Hepatocyte (in vitro differentiated cells): ENCODE measurements around the gene NKAIN2. TPM values are rescaled to one million over a fixed set of nuclear protein-coding genes. Genes with fewer than 3 reads are reported as not detected.

Source experiments
- DNase-seq: peaks from one replicate; pipeline ENCODE4 v3.0.0-alpha.2; 2016; ENCODE audit warnings: low spot score
- H2AFZ ChIP-seq: fragments of 200-600 bp; sonication (generic); 2 replicates; pipeline ENCODE4 v1.6.0; 2016; ENCODE audit warnings: antibody characterized with exemption, mild to moderate bottlenecking
- H3K27ac ChIP-seq: fragments of 200-600 bp; sonication (generic); 2 replicates; pipeline ENCODE4 v1.5.1; 2016; ENCODE audit warnings: mild to moderate bottlenecking
- H3K27me3 ChIP-seq: fragments of 200-600 bp; sonication (generic); 2 replicates; pipeline ENCODE4 v1.6.1; 2016
- H3K36me3 ChIP-seq: fragments of 200-600 bp; sonication (generic); replicated peaks from 2 replicates; pipeline ENCODE4 v1.5.1; 2016; ENCODE audit warnings: low read depth; ENCODE audit not compliant: insufficient read depth
- H3K4me1 ChIP-seq: fragments of 200-600 bp; sonication (generic); 2 replicates; pipeline ENCODE4 v1.5.1; 2016; ENCODE audit warnings: mild to moderate bottlenecking, moderate library complexity; ENCODE audit not compliant: insufficient read depth
- H3K4me2 ChIP-seq: fragments of 200-600 bp; sonication (generic); 2 replicates; pipeline ENCODE4 v1.6.0; 2016
- H3K4me3 ChIP-seq: fragments of 200-600 bp; sonication (generic); 2 replicates; pipeline ENCODE4 v1.5.1; 2016; ENCODE audit warnings: mild to moderate bottlenecking
- H3K79me2 ChIP-seq: fragments of 200-600 bp; sonication (generic); 2 replicates; pipeline ENCODE4 v1.6.0; 2017; ENCODE audit warnings: mild to moderate bottlenecking
- H3K9me2 ChIP-seq: fragments of 200-600 bp; sonication (generic); replicated peaks from 2 replicates; pipeline ENCODE4 v1.6.0; 2017; ENCODE audit warnings: mild to moderate bottlenecking; ENCODE audit not compliant: insufficient read depth
- H3K9me3 ChIP-seq: fragments of 200-600 bp; sonication (generic); 2 replicates; pipeline ENCODE4 v1.5.1; 2016; ENCODE audit warnings: low read depth, mild to moderate bottlenecking
- H4K20me1 ChIP-seq: fragments of 200-600 bp; sonication (generic); 2 replicates; pipeline ENCODE4 v1.6.0; 2016; ENCODE audit warnings: mild to moderate bottlenecking; ENCODE audit not compliant: insufficient read depth, poor library complexity, severe bottlenecking
- CTCF ChIP-seq: fragments of 200-600 bp; sonication (generic); IDR thresholded peaks from 2 replicates; pipeline ENCODE4 v1.5.1; 2016; ENCODE audit warnings: antibody characterized with exemption, mild to moderate bottlenecking; ENCODE audit not compliant: poor library complexity
- EZH2 ChIP-seq: fragments of 200-600 bp; sonication (generic); IDR thresholded peaks from 2 replicates; pipeline ENCODE4 v1.6.1; 2016; ENCODE audit warnings: antibody characterized with exemption, mild to moderate bottlenecking, borderline replicate concordance
- EZH2phosphoT487 ChIP-seq: fragments of 200-600 bp; sonication (generic); IDR thresholded peaks from one replicate; pipeline ENCODE4 v1.6.1; 2018; ENCODE audit warnings: antibody characterized with exemption, mild to moderate bottlenecking, low read depth, moderate library complexity; ENCODE audit not compliant: unreplicated experiment, severe bottlenecking
- WGBS: methylation state at CpG from one replicate; pipeline ENCODE4 v1.1.6; 2016; ENCODE audit warnings: low lambda C conversion rate; ENCODE audit errors: missing lambda C conversion rate; 5-methylcytosine and 5-hydroxymethylcytosine counted together
- polyA plus RNA-seq: library from polyadenylated mRNA; unstranded; fragments of >200 nt; fragmentation: Nextera tagmentation; extraction: Ambion mirVana; gene quantifications from 2 replicates; pipeline ENCODE4 v1.2.1, GENCODE V29; 2016
- total RNA-seq: library from RNA; depleted of rRNA; stranded (reverse); fragments of >200 nt; gene quantifications from 2 replicates; pipeline ENCODE4 v1.2.3, GENCODE V29; 2014

Gene NKAIN2
- total and polyA plus RNA-seq, 2 experiments from 2014 or later, result 0.48 to 2.6 TPM

GRCh38 chr6:124223611-124224345, 420.1 kb downstream of the NKAIN2 start:
- H4K20me1 ChIP-seq, result no peaks in the 10 kb centered on the region
- H3K4me3 ChIP-seq, result no peak overlapping the region
- TF ChIP-seq EZH2 (no peak), EZH2phosphoT487 (no peak), CTCF (no peak)
- no peaks in the 10 kb centered on the region for H3K79me2 ChIP-seq
- H3K9me3 ChIP-seq, result no peaks in the 10 kb centered on the region
- H3K9me2 ChIP-seq, result no peaks in the 10 kb centered on the region
- H3K4me1 ChIP-seq, result no peaks in the 10 kb centered on the region
- WGBS, result 95% methylated on average over 3 of the region's 3 CpGs
- no peaks in the 10 kb centered on the region for H3K36me3 ChIP-seq
- no peak overlapping the region for H3K27ac ChIP-seq
- H2AFZ ChIP-seq, result no peak overlapping the region
- H3K4me2 ChIP-seq, result no peak overlapping the region
- no peak for DNase-seq
- no peaks in the 10 kb centered on the region for H3K27me3 ChIP-seq

GRCh38 chr6:124226396-124226795, 422.7 kb downstream of the NKAIN2 start:
- DNase-seq, result no peak
- no peak overlapping the region for H3K4me2 ChIP-seq
- H3K79me2 ChIP-seq, result no peaks in the 10 kb centered on the region
- H3K4me3 ChIP-seq, result no peak overlapping the region
- no peaks in the 10 kb centered on the region for H3K9me2 ChIP-seq
- no peaks in the 10 kb centered on the region for H3K4me1 ChIP-seq
- no peaks in the 10 kb centered on the region for H3K9me3 ChIP-seq
- no peak overlapping the region for H2AFZ ChIP-seq
- no peak overlapping the region for H3K27ac ChIP-seq
- no peaks in the 10 kb centered on the region for H4K20me1 ChIP-seq
- 71% methylated on average over 1 of the region's 1 CpG for WGBS
- H3K36me3 ChIP-seq, result no peaks in the 10 kb centered on the region
- TF ChIP-seq EZH2 (no peak), CTCF (no peak), EZH2phosphoT487 (no peak)
- H3K27me3 ChIP-seq, result no peaks in the 10 kb centered on the region

- DNase-seq, result no peak
- Histone ChIP-seq H3K36me3 (no peaks in the 10 kb centered on the region), H3K27ac (no peak overlapping the region), H3K4me2 (no peak overlapping the region), H3K9me2 (no peaks in the 10 kb centered on the region), H4K20me1 (no peaks in the 10 kb centered on the region), H2AFZ (no peak overlapping the region), H3K9me3 (no peaks in the 10 kb centered on the region), H3K4me3 (no peak overlapping the region), H3K79me2 (no peaks in the 10 kb centered on the region), H3K4me1 (no peaks in the 10 kb centered on the region), H3K27me3 (no peaks in the 10 kb centered on the region)
- WGBS, result 100% methylated on average over 1 of the region's 1 CpG
- TF ChIP-seq EZH2phosphoT487 (no peak), EZH2 (no peak), CTCF (no peak)
These were observed 429.6 kb downstream of the NKAIN2 start for GRCh38 chr6:124233221-124233620.
